HG03520 (cell line): ENCODE measurements around the gene SPRR4.

Experiments used
- ATAC-seq: cut with Tn5 transposase; IDR thresholded peaks from one replicate; pipeline ENCODE4 v1.9.1; 2021; ENCODE audit warnings: mild to moderate bottlenecking, moderate library complexity; ENCODE audit not compliant: unreplicated experiment

Gene SPRR4

DNA sequence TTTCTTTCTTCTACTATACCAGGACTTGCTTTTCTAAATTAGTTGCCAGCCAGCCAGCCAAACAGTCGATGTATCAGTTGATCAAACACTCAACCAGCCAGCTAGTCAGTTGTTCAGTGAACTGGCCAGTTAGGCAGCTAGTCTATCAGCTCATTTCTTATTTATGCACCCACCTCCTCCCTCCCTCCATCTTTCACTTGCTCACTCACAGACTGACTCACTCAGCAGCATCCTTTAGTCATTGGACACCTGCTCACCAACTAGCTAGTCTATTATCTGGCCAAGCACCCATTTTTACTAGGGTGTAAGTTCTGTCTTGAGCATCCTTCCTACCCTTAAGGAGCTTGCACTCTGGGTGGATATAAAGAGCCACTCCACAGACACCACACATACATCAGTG is 5.9 kb upstream of the SPRR4 start:
- no peak for ATAC-seq

DNA sequence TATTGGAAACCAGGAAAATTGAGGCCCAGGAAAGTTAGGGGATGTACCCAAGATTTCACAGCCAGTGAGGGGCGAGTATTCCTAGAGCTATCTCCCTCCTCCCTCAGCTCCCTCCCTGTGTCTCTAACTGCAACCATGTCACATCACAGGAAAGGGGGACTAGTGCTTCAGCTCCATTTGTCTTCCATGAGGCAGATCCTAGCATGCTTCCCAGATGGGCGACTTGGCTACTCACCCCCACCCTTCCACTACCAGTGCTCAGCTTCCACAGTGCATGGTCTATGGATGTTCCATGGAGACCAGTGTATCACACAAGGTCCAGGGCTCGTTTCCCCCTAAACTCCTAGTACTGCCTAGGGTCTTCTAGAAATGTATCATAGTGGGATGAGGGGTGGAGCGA is 4.6 kb upstream of the SPRR4 start:
- no peak for ATAC-seq

DNA sequence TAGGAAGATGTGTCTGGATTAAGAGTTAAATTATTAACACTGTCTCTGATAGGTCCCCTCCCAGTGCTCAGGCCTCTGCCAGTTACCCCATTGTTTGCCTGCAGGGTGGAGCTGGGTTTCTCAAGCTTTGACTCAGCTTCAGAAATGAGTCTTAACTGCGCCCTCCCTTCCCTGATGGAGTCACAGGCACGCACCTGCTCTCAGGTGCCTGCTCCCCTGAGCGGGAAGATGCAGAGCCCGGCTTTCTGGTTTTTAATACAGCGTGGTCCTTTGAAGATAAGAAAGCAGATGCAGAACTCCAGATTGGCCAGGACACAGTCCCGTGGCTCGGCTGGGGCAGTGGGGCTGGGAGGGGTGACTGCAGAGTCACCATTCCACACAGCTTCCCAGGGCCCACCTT is 3.2 kb upstream of the SPRR4 start:
- no peak for ATAC-seq

DNA sequence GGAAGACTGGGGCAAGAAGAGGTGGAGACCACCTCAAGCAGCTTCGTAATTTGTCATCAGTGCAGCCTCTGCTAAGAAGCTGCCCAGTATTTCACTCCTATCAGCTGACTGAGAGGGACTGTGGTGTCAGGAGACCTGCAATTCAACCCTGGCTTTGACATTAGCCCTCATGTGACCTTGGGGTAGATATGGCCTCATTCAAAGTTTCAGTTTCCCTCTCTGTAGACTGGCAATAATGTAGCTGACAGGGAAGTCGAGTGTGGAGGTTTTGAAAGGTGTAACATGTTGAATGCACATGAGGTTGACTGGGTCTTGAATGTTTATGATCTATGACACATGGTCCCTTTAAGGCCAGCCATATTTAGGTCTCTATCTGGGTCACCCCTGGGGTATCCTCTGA is 2.2 kb upstream of the SPRR4 start:
- ATAC-seq = peak; percentile 90

DNA sequence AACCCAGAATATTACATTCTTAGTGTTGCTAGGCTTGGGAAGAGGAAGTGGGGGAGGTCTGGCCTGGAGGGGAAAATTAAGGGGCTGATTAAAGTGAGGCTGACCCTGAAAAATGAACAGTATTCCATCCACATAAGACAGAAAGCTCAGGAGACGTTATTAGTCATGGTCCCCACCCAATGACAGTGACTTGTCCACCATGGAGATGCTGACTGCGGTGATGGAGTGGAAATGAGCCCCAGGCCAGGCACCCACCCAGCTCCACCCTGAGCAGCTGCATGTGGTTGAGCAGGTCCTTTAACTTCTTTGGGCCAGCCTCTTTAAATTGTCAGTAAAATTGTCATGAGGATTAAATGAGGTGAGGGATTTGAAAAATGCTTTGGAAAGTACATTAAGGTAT is 1.4 kb upstream of the SPRR4 start:
- no peak for ATAC-seq

DNA sequence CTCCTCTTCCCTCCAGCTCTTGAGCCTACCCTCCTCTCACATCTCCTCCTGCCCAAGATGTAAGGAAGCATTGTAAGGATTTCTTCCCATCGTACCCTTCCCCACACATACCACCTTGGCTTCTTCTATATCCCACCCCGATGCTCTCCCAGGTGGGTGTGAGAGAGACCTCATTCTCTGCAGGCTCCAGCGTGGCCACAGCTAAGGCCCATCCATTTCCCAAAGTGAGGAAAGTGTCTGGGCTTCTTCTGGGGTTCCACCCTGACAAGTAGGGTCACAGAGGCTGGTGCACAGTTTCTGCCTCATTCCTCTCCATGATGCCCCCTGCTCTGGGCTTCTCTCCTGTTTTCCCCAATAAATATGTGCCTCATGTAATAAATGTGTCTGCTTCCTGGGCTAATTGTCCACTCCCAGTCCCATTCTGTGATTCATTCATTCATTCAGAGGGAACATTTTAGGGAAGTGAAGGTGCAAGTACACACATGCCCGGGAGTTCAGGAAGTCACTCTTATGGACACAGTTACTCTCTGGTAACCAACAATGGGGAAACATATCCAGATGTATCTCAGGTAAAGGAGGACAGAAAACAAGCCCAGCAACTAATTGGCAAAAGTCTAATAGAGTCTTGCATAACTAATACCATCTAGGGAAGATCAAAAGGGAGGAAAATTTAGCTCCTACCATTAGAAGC is 1.9 kb downstream of the SPRR4 start:
- no peak for ATAC-seq

DNA sequence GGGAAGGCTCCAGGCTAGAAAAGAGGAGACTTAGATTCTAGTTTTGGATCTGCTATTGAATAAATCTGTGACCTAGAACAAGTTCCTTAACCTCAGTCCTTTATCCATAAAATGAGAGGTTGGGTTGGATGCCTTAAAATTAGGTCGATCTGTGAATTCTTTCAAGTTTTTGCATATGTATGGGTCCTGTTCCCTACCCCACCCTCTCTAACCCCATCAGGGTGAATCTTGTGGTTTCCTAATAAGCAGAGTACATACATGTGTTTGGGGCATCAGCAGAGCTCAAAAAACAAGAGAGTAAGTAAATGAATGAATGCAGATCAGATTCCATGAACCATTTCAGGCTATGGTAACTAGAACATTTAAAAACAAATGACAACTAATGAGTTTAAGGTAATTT is 6.2 kb downstream of the SPRR4 start:
- ATAC-seq = no peak

DNA sequence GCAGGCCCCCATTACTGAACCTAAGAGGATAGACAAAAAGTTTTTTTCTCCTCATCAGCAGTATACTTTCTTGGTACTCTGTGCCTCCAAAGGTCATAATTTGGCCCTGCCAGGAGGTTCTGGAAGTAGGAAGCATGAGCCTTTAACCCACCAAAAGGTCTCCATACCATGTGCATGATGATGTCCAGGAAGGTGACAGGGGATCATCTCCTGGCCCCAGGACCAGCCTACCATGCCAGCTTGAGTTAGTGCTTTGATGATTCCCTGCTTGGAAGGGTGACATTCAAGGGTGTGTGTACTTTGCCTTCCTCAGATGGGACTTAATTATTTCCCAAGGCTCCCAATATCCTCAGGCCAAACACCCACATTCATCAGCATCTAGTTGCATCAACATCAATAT is 7.2 kb downstream of the SPRR4 start:
- ATAC-seq = no peak

DNA sequence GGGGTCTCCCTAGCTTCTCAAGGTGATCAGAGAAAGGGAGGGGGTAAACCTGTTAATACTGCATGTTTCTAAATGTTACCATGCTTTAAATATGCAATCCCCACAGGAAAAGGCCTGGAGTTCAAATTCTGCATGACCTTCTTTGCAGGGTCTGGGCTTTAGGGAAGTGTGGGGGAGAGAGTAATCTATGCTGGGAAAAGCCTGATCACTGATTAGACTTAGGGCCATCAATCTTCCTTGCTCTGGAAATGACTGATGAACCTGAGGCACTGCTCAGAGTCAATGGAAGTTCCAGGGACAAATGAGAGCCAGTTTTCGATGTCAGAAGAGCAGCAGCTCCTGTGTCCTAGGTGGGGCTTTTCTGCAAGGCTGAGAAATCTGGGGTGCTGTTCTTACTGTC is 10.2 kb downstream of the SPRR4 start:
- ATAC-seq = no peak

DNA sequence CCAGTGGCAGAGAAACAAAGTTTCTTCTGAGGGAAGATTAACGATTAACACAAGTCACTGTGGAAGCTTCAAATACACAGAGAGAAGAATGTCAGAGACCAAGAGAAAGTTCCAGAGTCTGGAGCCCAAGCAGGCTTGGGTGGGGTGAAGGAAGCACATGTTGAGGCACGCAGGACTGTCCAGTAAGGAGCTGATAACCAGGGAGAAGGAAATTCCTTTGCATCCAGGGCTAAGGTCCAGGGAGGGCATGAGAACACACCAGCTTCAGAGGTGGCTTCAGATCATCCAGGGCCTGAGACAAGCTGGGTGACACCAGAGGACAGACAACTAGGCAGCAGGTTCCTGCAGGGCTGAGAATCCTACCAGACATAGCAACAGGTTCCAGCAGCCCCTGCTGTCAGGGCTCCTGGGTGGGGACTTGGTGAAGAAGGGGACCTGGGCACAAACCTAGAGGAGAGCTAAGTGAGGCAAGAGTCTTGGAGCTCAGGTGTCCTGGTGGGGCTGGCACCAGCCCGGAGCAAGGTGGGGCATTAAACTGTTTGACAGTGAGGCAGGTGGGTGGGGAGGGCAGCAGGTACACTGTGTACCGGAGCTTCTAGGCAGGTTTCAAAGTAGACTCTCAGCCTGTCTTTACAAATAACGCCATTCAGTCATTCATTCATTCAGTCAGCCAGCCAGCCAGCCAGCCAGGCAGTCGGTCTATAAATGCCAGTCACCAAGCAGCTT is 10.9 kb downstream of the SPRR4 start:
- no peak for ATAC-seq

DNA sequence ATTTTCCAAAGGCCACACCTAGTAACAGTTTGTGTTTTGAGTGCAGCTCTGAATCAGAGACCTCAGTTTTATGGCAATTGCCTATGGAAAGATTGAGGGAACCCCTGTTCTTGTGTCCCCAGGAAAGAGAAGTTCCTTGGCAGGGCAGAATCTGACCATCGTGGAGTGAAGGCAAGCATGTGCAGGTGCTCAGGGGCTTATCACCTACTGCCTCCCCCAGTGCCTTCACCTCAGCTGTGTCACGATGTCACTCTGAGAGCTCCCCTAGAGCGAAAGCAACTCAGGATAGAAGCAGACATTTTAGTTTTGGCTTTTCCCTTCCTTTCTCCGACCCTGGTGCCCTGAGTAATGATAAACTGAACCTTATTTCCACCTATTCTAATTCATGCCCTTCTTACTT is 11.6 kb downstream of the SPRR4 start:
- no peak for ATAC-seq

DNA sequence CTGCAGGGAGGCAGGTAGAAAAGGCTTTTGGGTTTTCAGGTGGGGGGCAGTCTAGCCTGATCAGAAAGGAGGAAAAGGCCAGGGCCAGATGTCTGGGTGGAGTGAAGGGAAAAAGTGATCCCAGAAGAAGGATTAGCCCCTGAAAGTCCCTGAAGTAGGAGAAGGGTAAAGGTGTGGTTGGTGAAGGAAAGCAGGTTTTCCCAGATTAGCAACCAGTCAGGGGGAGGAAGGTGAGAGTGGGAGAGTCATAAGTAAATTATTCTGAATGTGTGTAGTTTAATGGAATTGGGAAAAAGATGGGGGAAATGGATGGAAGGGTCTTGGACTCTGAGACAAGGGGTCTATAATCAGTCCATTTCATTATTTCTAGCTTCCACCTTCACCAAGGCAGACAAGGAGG is 12.8 kb downstream of the SPRR4 start:
- ATAC-seq = no peak

DNA sequence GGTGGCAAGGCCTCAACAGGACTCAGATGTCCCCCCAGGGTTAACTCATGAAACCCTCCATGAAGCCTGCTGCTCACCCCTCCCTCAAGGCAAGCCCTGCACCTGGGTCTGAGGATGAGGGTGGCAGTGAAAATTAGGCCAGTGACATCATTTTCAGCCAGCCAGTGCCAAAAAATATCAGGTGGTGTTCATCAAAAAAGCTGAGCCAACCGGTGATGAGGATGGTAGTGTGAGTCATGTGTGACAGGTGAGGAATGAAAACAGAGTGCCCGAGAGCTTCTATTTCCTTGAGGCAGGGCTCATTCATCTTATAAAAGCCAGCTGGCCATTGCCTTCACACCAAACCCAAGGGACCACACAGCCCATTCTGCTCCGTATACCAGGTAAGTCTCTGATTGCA is 13.3 kb downstream of the SPRR4 start, which contains the start of gene SPRR1A:
SPRR1A (plus strand) TSS at position 339 of the 400 bp plus-strand sequence. CDS start 1,150 bp downstream, outside the sequence.
- no peak for ATAC-seq

DNA sequence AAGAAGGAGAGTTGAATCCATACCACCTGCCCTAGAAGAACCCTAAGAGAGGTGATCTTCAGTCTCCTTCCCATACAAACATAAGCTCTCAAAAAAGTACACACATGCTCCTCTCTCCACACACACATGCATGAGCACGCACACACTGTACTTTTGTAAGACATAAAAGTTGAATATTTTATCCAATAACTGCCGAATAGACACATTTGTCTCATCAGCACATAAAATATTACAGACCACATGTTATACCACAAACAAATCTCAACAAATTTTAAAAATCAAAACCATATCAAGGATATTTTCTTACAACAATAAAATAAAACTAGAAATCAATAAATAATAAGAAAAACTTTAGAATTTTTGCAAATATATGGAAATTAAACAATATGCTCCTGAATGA is 16.1 kb downstream of the SPRR4 start:
- ATAC-seq = no peak

DNA sequence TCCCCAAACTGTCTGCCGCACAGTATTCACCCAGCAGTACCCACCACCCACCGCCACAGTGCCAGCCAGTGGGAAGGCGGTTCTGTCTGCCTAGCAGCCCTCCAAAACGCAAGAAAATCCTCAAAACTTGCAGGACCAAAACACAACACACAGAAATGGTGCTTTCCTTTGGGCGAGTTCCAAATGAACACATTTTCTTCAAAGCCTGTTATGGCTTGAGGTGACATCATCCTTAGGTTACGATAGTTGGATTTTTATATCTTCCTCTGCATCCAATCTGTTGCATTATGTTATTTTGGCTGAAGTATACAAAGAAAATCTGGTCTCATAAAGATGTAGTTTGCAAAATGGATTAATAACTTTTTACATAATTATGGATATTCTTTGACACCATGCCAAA is 22.7 kb downstream of the SPRR4 start:
- no peak for ATAC-seq

DNA sequence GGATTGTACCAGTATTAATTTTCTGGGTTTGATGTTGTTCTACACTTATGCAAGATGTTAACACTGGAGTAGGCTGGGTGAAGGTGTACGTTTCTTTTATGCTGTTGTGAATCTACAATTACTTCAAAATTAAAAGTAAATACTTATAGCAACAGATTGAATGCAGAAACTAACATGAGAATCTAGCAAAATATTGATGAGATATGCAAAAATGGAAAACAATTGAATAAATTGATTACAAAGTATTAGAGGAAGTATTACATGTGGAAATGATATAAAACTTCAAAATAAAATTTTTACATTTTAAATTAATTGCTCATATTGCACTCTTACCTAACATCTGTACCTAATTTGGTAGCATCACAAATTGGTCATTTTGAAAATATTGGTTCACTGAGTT is 25.4 kb downstream of the SPRR4 start:
- ATAC-seq = no peak

DNA sequence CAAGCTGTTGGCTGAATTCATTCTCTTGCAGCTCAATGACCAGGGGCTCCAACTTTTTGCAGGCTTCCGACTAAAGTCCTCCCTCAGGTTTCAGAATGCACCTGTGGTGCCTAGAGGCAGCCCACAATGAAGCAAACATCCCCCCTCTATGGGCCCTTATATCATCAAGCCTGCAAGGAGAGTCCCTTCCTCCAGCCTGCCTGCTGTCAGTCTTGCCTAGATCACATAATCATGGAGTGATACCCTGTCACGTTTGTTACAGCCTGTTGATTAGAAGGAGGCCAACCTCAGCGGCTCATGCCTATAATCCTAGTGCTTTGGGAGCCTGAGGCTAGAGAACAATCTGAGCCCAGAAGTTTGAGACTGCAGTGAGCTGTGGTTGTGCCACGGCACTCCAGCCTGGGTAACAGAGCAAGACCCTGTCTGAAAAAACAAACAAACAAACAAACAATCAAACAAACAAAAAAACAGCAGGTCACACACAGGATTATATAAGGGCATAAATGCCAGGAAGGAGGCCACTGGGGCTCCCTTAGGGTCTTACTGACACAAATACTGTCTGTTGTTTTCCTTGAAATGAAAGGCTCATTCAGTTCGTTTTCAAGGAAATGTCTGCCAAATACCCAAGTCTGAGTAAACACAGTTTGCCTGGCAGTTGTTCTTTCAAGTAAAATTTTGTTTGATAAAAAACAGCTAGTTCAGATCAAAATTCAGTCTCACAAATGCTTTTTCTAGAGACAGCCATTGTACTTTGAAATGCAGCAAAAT is 26.4 kb downstream of the SPRR4 start:
- ATAC-seq = no peak

DNA sequence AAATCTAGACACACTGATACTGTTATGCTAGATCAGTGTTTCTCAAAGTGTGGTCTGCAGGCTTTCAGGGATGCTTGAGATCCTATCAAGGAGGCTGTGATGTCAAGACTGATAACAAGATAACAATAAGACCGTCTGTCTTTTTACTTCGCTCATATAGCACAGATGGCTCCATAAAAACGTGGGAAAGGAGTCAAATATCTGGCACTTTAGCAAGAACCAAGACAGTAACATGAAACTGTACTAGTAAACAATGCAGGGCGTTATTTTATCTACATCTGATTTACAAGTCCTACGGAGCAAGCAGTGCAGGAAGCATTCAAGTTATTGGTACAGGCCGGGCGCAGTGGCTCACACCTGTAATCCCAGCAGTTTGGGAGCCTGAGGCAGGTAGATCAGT is 27.5 kb downstream of the SPRR4 start:
- ATAC-seq = no peak

DNA sequence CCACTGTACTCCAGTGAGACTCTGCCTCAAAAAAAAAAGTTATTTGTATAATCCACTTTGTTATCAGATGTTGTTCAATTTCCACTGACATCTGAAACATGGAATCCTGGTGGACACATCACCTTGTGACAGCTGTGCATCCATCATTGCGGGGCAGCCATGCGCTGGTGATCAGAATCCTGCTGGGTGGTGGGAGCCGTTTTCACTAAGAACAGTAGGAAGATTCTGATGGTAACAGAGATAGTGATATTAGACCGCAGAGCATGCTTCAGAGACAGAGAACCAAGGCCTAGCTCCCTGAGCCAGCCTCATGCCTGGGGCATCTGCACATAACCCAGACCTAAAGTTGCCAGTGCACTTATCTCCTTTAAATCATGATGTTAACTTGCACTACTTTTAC is 28.0 kb downstream of the SPRR4 start:
- no peak for ATAC-seq

DNA sequence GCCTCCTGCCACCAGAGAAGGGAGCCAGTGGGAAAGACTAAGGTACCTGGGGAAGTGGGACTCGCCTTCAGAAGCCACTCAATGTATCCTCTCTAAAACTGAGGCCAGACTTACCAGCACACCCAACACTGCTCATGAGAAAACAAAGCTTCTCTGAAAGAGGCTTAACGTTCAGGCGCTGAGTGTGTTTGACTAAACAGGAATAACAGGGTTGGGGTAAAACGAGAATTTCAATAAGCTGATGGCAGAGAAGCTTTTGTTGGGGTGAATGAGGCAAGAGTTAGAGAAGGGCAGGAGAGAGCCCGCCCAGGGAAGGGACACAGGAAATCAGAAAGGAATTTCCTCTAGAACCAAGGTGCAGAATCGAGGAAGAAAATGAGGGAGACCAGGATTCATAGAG is 29.4 kb downstream of the SPRR4 start:
- ATAC-seq = no peak

DNA sequence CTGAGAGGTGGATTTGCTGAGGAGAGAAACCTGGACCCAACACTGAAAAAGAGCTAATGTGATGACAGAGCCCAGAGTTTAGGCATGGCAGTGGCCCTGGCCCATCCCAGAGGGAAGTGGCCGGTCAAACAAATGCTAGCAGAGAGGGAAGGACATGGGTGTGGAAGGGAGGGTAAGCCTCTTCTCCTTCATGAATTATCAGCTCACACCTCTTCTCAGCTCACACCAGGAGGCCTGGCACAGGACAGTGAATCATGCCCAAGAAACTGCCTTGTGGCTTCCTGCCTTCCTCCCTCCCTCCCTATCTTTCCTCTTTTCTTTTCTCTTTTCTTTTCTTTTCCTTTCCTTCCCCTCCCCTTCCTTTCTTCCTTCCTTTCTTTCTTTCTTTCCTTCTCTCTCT is 29.8 kb downstream of the SPRR4 start:
- ATAC-seq = no peak

DNA sequence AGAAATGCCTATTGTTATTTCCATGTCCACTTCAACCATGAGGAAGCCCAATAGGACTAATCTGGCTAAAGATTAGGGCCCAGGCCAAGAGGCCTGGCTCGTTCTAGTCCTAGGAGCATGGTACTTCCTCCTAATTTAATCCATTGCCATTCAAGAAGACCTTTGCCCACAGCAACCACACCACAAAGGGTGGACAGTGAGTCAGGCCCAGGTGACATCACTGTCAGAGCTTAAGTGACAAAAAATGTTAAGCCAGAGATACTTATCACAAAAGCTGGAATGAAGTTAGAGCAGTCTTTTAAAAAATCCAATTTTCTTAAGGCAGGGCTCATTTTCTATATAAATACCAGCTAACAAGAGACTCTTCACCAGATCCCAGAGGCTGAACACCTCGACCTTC is 30.9 kb downstream of the SPRR4 start, which contains the start of gene SPRR3:
SPRR3 (plus strand) TSS at position 368 of the 400 bp plus-strand sequence. CDS start 1,272 bp downstream, outside the sequence.
- no peak for ATAC-seq
